Immature natural killer cell (primary cell): ENCODE data around the gene SPTBN4. TPM values are rescaled to one million over a fixed set of nuclear protein-coding genes. Genes with fewer than 3 reads are reported as not detected.

Experiments used
- DNase-seq, 3 donors: peaks; one replicate each; pipeline ENCODE4 v3.0.0; 2022; ENCODE audit warnings: mixed read lengths in 1 of 3
- H3K27ac Mint-ChIP-seq, 6 donors: one replicate each; pipeline ENCODE4 v1.8.0; 2020; ENCODE audit warnings: mixed read lengths in 6 of 6, mild to moderate bottlenecking in 5 of 6, inconsistent platforms in 4 of 6, moderate library complexity in 3 of 6
- H3K27me3 Mint-ChIP-seq, 3 donors: one replicate each; pipeline ENCODE4 v1.8.0; 2020 to 2021; ENCODE audit warnings: low read depth in 3 of 3, mild to moderate bottlenecking in 3 of 3, mixed read lengths in 3 of 3, moderate library complexity in 3 of 3, inconsistent platforms in 1 of 3
- H3K36me3 Mint-ChIP-seq, 3 donors: one replicate each; pipeline ENCODE4 v1.8.0; 2020; ENCODE audit warnings: mixed read lengths in 3 of 3, inconsistent platforms in 2 of 3, mild to moderate bottlenecking in 2 of 3
- H3K4me1 Mint-ChIP-seq, 2 donors: one replicate each; pipeline ENCODE4 v1.8.0; 2020; ENCODE audit warnings: inconsistent platforms in 2 of 2, mild to moderate bottlenecking in 2 of 2, mixed read lengths in 2 of 2, moderate library complexity in 1 of 2
- H3K4me3 Mint-ChIP-seq, 5 donors: one replicate each; pipeline ENCODE4 v1.8.0; 2020; ENCODE audit warnings: mild to moderate bottlenecking in 5 of 5, mixed read lengths in 5 of 5, inconsistent platforms in 3 of 5, moderate library complexity in 3 of 5
- H3K9me3 Mint-ChIP-seq, 6 donors: one replicate each; pipeline ENCODE4 v1.8.0; 2020; ENCODE audit warnings: mild to moderate bottlenecking in 6 of 6, mixed read lengths in 6 of 6, inconsistent platforms in 4 of 6, moderate library complexity in 3 of 6
- polyA plus RNA-seq, 3 donors: library from polyadenylated mRNA; unstranded; fragments of 300-500 nt; fragmentation: Illumina TruSeq; gene quantifications; one replicate each; pipeline ENCODE4 v1.2.3, GENCODE V29; 2021

Gene SPTBN4
- polyA plus RNA-seq, 3 donors from 2014 or later: 0.26 TPM; not detected in 2

GRCh38 chr19:40603389-40604170 lies 136.8 kb downstream of the SPTBN4 start:
- peak overlapping the region in 5 of 6 donors; percentile 86 to 95 (median 92) for H3K27ac Mint-ChIP-seq
- DNase-seq: peak; percentile 93 to 95 (median 94)
- no peaks in the 10 kb centered on the region for H3K9me3 Mint-ChIP-seq
- H3K4me1 Mint-ChIP-seq: peaks cover 63 to 66% of the 10 kb centered on the region in 2 donors
- peaks cover 25 to 34% (median 33%) of the 10 kb centered on the region in 3 donors for H3K27me3 Mint-ChIP-seq
- H3K4me3 Mint-ChIP-seq: peak overlapping the region; percentile 83 to 91 (median 89)
- H3K36me3 Mint-ChIP-seq: no peaks in the 10 kb centered on the region

GRCh38 chr19:40604171-40604646 lies 137.4 kb downstream of the SPTBN4 start:
- Mint-ChIP-seq H3K4me1 (peaks cover 65 to 70% of the 10 kb centered on the region in 2 donors), H3K27ac (peak overlapping the region; percentile 84 to 95 (median 90))

GRCh38 chr19:40604647-40605215 lies 137.9 kb downstream of the SPTBN4 start:
- Mint-ChIP-seq H3K27ac (peak overlapping the region; percentile 84 to 97 (median 90)), H3K27me3 (peaks cover 17 to 28% (median 27%) of the 10 kb centered on the region in 3 donors), H3K9me3 (no peaks in the 10 kb centered on the region), H3K4me3 (peak overlapping the region; percentile 83 to 91 (median 89)), H3K36me3 (no peaks in the 10 kb centered on the region), H3K4me1 (peaks cover 64 to 67% of the 10 kb centered on the region in 2 donors)
- DNase-seq: no peak

More at GRCh38 chr19:40604171-40604646, 137.4 kb downstream of the SPTBN4 start:
- no peaks in the 10 kb centered on the region for H3K36me3 Mint-ChIP-seq
- H3K9me3 Mint-ChIP-seq: no peaks in the 10 kb centered on the region
- peak overlapping the region; percentile 83 to 91 (median 89) for H3K4me3 Mint-ChIP-seq
- peaks cover 20 to 32% (median 30%) of the 10 kb centered on the region in 3 donors for H3K27me3 Mint-ChIP-seq
- DNase-seq: no peak

GRCh38 chr19:40605216-40605971 lies 138.6 kb downstream of the SPTBN4 start:
- Mint-ChIP-seq H3K27me3 (peaks cover 16 to 29% (median 27%) of the 10 kb centered on the region in 3 donors), H3K4me3 (peak overlapping the region; percentile 83 to 91 (median 89)), H3K27ac (peak overlapping the region; percentile 84 to 97 (median 90)), H3K4me1 (peaks cover 68 to 70% of the 10 kb centered on the region in 2 donors), H3K9me3 (no peaks in the 10 kb centered on the region), H3K36me3 (no peaks in the 10 kb centered on the region)
- peak; percentile 80 to 83 (median 81) for DNase-seq

GRCh38 chr19:40607311-40608239 lies 140.8 kb downstream of the SPTBN4 start:
- H3K4me1 Mint-ChIP-seq: peaks cover 70 to 72% of the 10 kb centered on the region in 2 donors

GRCh38 chr19:40608240-40608621 lies 141.4 kb downstream of the SPTBN4 start:
- Mint-ChIP-seq H3K9me3 (no peaks in the 10 kb centered on the region), H3K27ac (peak overlapping the region in 2 of 6 donors; percentile 13 to 54), H3K4me3 (peak overlapping the region in 3 of 5 donors; percentile 7 to 79 (median 12)), H3K36me3 (no peaks in the 10 kb centered on the region), H3K4me1 (peaks cover 70% of the 10 kb centered on the region in 2 donors), H3K27me3 (peaks cover 7 to 19% (median 17%) of the 10 kb centered on the region in 3 donors)
- no peak for DNase-seq

More at GRCh38 chr19:40607311-40608239, 140.8 kb downstream of the SPTBN4 start:
- Mint-ChIP-seq H3K27me3 (peaks cover 7 to 19% (median 17%) of the 10 kb centered on the region in 3 donors), H3K36me3 (no peaks in the 10 kb centered on the region), H3K27ac (peak overlapping the region in 4 of 6 donors; percentile 29 to 66 (median 57)), H3K9me3 (no peaks in the 10 kb centered on the region), H3K4me3 (peak overlapping the region; percentile 7 to 87 (median 52))
- DNase-seq: no peak

- H3K4me3 Mint-ChIP-seq: peak overlapping the region; percentile 79 to 93 (median 90)
- DNase-seq: no peak
Measured at GRCh38 chr19:40608957-40609356, 142.2 kb downstream of the SPTBN4 start.

GRCh38 chr19:40609561-40610395 lies 143.0 kb downstream of the SPTBN4 start:
- Mint-ChIP-seq H3K36me3 (no peaks in the 10 kb centered on the region), H3K4me1 (peaks cover 70 to 71% of the 10 kb centered on the region in 2 donors), H3K9me3 (no peaks in the 10 kb centered on the region), H3K27ac (peak overlapping the region; percentile 89 to 98 (median 94)), H3K4me3 (peak overlapping the region; percentile 79 to 93 (median 90)), H3K27me3 (peaks cover 3 to 18% (median 17%) of the 10 kb centered on the region in 3 donors)
- peak; percentile 74 to 87 (median 78) for DNase-seq

More at GRCh38 chr19:40608957-40609356, 142.2 kb downstream of the SPTBN4 start:
- H3K9me3 Mint-ChIP-seq: no peaks in the 10 kb centered on the region
- H3K36me3 Mint-ChIP-seq: no peaks in the 10 kb centered on the region
- peaks cover 71 to 72% of the 10 kb centered on the region in 2 donors for H3K4me1 Mint-ChIP-seq
- peak overlapping the region; percentile 75 to 98 (median 91) for H3K27ac Mint-ChIP-seq
- H3K27me3 Mint-ChIP-seq: peaks cover 5 to 20% (median 19%) of the 10 kb centered on the region in 3 donors

- H3K4me3 Mint-ChIP-seq: peak overlapping the region; percentile 79 to 93 (median 90)
- DNase-seq: peak; percentile 69 to 83 (median 72)
- peaks cover 68 to 71% of the 10 kb centered on the region in 2 donors for H3K4me1 Mint-ChIP-seq
- no peaks in the 10 kb centered on the region for H3K36me3 Mint-ChIP-seq
- H3K27me3 Mint-ChIP-seq: peaks cover 0 to 17% (median 14%) of the 10 kb centered on the region in 3 donors
- no peaks in the 10 kb centered on the region for H3K9me3 Mint-ChIP-seq
- H3K27ac Mint-ChIP-seq: peak overlapping the region; percentile 89 to 98 (median 94)
Measured at GRCh38 chr19:40610396-40611064, 143.7 kb downstream of the SPTBN4 start.

- peak overlapping the region; percentile 79 to 93 (median 90) for H3K4me3 Mint-ChIP-seq
- no peaks in the 10 kb centered on the region for H3K9me3 Mint-ChIP-seq
- peak overlapping the region; percentile 89 to 98 (median 94) for H3K27ac Mint-ChIP-seq
- DNase-seq: peak in 1 of 3 donors; percentile 48
- peaks cover 64 to 70% of the 10 kb centered on the region in 2 donors for H3K4me1 Mint-ChIP-seq
- H3K36me3 Mint-ChIP-seq: no peaks in the 10 kb centered on the region
- H3K27me3 Mint-ChIP-seq: peaks cover 0 to 14% (median 14%) of the 10 kb centered on the region in 3 donors
Measured at GRCh38 chr19:40611096-40611495, 144.3 kb downstream of the SPTBN4 start.
